ENCODE data around the gene ZAR1L. TPM values are rescaled to one million over a fixed set of nuclear protein-coding genes. Genes with fewer than 3 reads are reported as not detected.

Gene ZAR1L
- total and polyA plus RNA-seq, 9 donors = 0.36 TPM; not detected in 8

- 20 to 32% (median 22%) methylated on average over 4 of the region's 4 CpGs for WGBS, 3 donors
- intact Hi-C loops (cut with DNase I) = no loop called here
- Histone ChIP-seq H3K4me1 (ENCODE audit: insufficient read depth) (no peaks in the 10 kb centered on the region), H3K9me3 (no peaks in the 10 kb centered on the region), H3K27me3 (no peaks in the 10 kb centered on the region), H3K4me3 (no peak overlapping the region), H3K27ac (no peak overlapping the region), H3K36me3 (no peaks in the 10 kb centered on the region)
- TF ChIP-seq CTCF (IDR thresholded peaks at IDR 0.05) (no peak), EP300 (IDR thresholded peaks at IDR 0.05) (no peak), POLR2A (IDR thresholded peaks at IDR 0.05) (no peak)
- DNase-seq = no peak
Measured at GRCh38 chr13:32285633-32285965, 29.6 kb downstream of the ZAR1L start.

- no peaks in the 10 kb centered on the region for H3K27me3 ChIP-seq
- no peaks in the 10 kb centered on the region for H3K4me1 ChIP-seq (ENCODE audit: insufficient read depth)
- TF ChIP-seq EP300 (IDR thresholded peaks at IDR 0.05) (no peak), POLR2A (IDR thresholded peaks at IDR 0.05) (no peak)
- 3 to 4% (median 4%) methylated on average over 6 of the region's 6 CpGs for WGBS, 3 donors
- H3K27ac ChIP-seq = no peak overlapping the region
- no peak overlapping the region for H3K4me3 ChIP-seq
- H3K36me3 ChIP-seq = no peaks in the 10 kb centered on the region
- H3K9me3 ChIP-seq = no peaks in the 10 kb centered on the region
- DNase-seq = no peak
- intact Hi-C loops (cut with DNase I) = no loop called here
Measured at GRCh38 chr13:32284927-32285632, 30.1 kb downstream of the ZAR1L start.

- Histone ChIP-seq H3K27me3 (no peaks in the 10 kb centered on the region), H3K27ac (no peak overlapping the region), H3K9me3 (no peaks in the 10 kb centered on the region), H3K36me3 (no peaks in the 10 kb centered on the region), H3K4me1 (ENCODE audit: insufficient read depth) (no peaks in the 10 kb centered on the region), H3K4me3 (no peak overlapping the region)
- TF ChIP-seq EP300 (IDR thresholded peaks at IDR 0.05) = no peak
- no peak for TF ChIP-seq POLR2A (IDR thresholded peaks at IDR 0.05)
- no peak for DNase-seq
- intact Hi-C loops (cut with DNase I) = no loop called here
- 79 to 88% (median 83%) methylated on average over 2 of the region's 2 CpGs for WGBS, 3 donors
Measured at GRCh38 chr13:32282096-32282711, 33.0 kb downstream of the ZAR1L start.

GRCh38 chr13:32281096-32281495 is 34.1 kb downstream of the ZAR1L start:
- no peaks in the 10 kb centered on the region for H3K9me3 ChIP-seq
- H3K27ac ChIP-seq = no peak overlapping the region
- WGBS, 3 donors = 85 to 92% (median 91%) methylated on average over 1 of the region's 1 CpG
- no peak for TF ChIP-seq POLR2A (IDR thresholded peaks at IDR 0.05)
- no peak for TF ChIP-seq CTCF (IDR thresholded peaks at IDR 0.05)
- no peak for TF ChIP-seq EP300 (IDR thresholded peaks at IDR 0.05)
- H3K27me3 ChIP-seq = no peaks in the 10 kb centered on the region
- intact Hi-C loops (cut with DNase I) = no loop called here
- H3K4me3 ChIP-seq = no peak overlapping the region
- no peaks in the 10 kb centered on the region for H3K4me1 ChIP-seq (ENCODE audit: insufficient read depth)
- H3K36me3 ChIP-seq = no peaks in the 10 kb centered on the region
- DNase-seq = no peak

- no peak for DNase-seq
- H3K27ac ChIP-seq = no peak overlapping the region
- no peak overlapping the region for H3K4me3 ChIP-seq
- intact Hi-C loops (cut with DNase I) = no loop called here
- WGBS, 3 donors = 77 to 89% (median 79%) methylated on average over 3 of the region's 3 CpGs
- H3K9me3 ChIP-seq = no peaks in the 10 kb centered on the region
- no peaks in the 10 kb centered on the region for H3K36me3 ChIP-seq
- TF ChIP-seq POLR2A (IDR thresholded peaks at IDR 0.05) (no peak), CTCF (IDR thresholded peaks at IDR 0.05) (no peak), EP300 (IDR thresholded peaks at IDR 0.05) (no peak)
- H3K27me3 ChIP-seq = no peaks in the 10 kb centered on the region
- H3K4me1 ChIP-seq (ENCODE audit: insufficient read depth) = no peaks in the 10 kb centered on the region
Measured at GRCh38 chr13:32278426-32278825, 36.7 kb downstream of the ZAR1L start.

Measured in ovary (tissue), 9 donors.